Heart right ventricle (tissue), 16 donors: ENCODE measurements around the gene PELI3. TPM values are rescaled to one million over a fixed set of nuclear protein-coding genes. Genes with fewer than 3 reads are reported as not detected.

Experiments
- ATAC-seq, 8 donors: fragments of 200-7000 bp; cut with Tn5 transposase; one replicate each; pipeline ENCODE4 v1.9.1; 2020; ENCODE audit warnings: mild to moderate bottlenecking in 8 of 8, moderate library complexity in 8 of 8, moderate number of reproducible peaks in 1 of 8
- DNase-seq, 2 donors: peaks; one replicate each; pipeline ENCODE4 v3.0.0-alpha.2; 2020
- H3K27ac ChIP-seq, 10 donors: fragments of 200-600 bp; sonication (generic) in 2 of 10; one replicate each; pipeline versions ENCODE4 v1.5.0 to v1.8.0; 2020 to 2022; ENCODE audit warnings: mild to moderate bottlenecking in 3 of 10
- H3K27me3 ChIP-seq, 7 donors: fragments of 200-600 bp; one replicate each; pipeline ENCODE4 v1.8.0; 2021 to 2022; ENCODE audit warnings: mild to moderate bottlenecking in 2 of 7
- H3K36me3 ChIP-seq, 9 donors: fragments of 200-600 bp; sonication (generic) in 1 of 9; one replicate each; pipeline versions ENCODE4 v1.5.0 to v1.8.0; 2020 to 2022; ENCODE audit warnings: mild to moderate bottlenecking in 2 of 9
- H3K4me1 ChIP-seq, 9 donors: fragments of 200-600 bp; sonication (generic) in 1 of 9; one replicate each; pipeline versions ENCODE4 v1.5.0 to v1.8.0; 2020 to 2022; ENCODE audit warnings: mild to moderate bottlenecking in 4 of 9
- H3K4me3 ChIP-seq, 10 donors: fragments of 200-600 bp; sonication (generic) in 2 of 10; one replicate each; pipeline versions ENCODE4 v1.5.0 to v1.8.0; 2020 to 2022; ENCODE audit warnings: mild to moderate bottlenecking in 7 of 10, moderate library complexity in 2 of 10
- H3K9me3 ChIP-seq, 11 donors: fragments of 200-600 bp in 10 of 11; sonication (generic) in 2 of 11; one replicate each; pipeline versions ENCODE4 v1.5.0 to v1.8.0; 2013 to 2022; ENCODE audit warnings: mild to moderate bottlenecking in 2 of 11, control low read depth in 1 of 11, moderate library complexity in 1 of 11
- CTCF ChIP-seq, 9 donors: fragments of 200-600 bp; sonication (generic) in 2 of 9; IDR thresholded peaks; one replicate each; pipeline versions ENCODE4 v1.5.0 to v1.8.0; 2021 to 2022; ENCODE audit warnings: antibody characterized with exemption in 9 of 9, mild to moderate bottlenecking in 5 of 9, moderate library complexity in 1 of 9
- WGBS, 2 donors: extraction: QIAGEN DNeasy Blood & Tissue Kit; methylation state at CpG; one replicate each; pipeline ENCODE4 v1.1.7; 2013; ENCODE audit warnings: inconsistent platforms in 1 of 2; 5-methylcytosine and 5-hydroxymethylcytosine counted together
- intact Hi-C, 10 donors: fragments of 100-400 bp; cut with DNase I; formaldehyde crosslinking; loops; one replicate each; pipeline versions ENCODE4 v1.11.1 to v1.14.2; 2022
- polyA plus RNA-seq, 2 donors: library from polyadenylated mRNA; stranded (reverse); fragments of 200-250 nt; gene quantifications; one replicate each; pipeline ENCODE4 v1.2.3, GENCODE V29; 2013
- total RNA-seq, 10 donors: library from RNA; stranded (reverse); fragmentation: NEBNext Ultra II Directional in 3 of 10; extraction: Animal tissue kit (Norgen Biotek cat#: 25700) in 3 of 10; gene quantifications; one replicate each; pipeline versions ENCODE4 v1.2.1 to v1.2.4, GENCODE V29; 2021 to 2023
- donor health status: Arrhythmogenic right ventricular cardiomyopathy.
- donor health status: ischemic (EF 13 %, LVEDD 7.1; RV severe dilation, severe dysfunction).
- donor health status: healthy with polysubstance abuse.
- donor health status: DM: no; HTN: yes; CAD: no.
- donor health status: DM: no; HTN: no; CAD: no.
- donor health status: ischemic (EF 25% LVEDD 6.9; RV normal size, moderate dysfunction).
- donor health status: ischemic (EF 25% LVEDD 5.7; RV mildly dilated, moderate dysfunction).
- donor health status: healthy.
- donor health status: DM: yes; HTN: yes; CAD: no.
- donor health status: Ischemic cardiomyopathy.
- donor health status: ischemic (EF 35%, LVEDD 5.7; RV mildly dilated, moderate dysfunction).
- donor health status: nonischemic (EF 11% LVEDD 7.7; RV severe dilation, severe dysfunction).
- donor health status: DM: yes; HTN: yes; CAD: no.
- donor health status: PGD.
- donor health status: ischemic (EF 29% LVEDD 5.4; RV normal size, mild dysfunction).
- donor health status: nonischemic (EF 23%, LVEDD 6.1; RV moderate dilation, normal function).

The PELI3 gene
- total and polyA plus RNA-seq, 12 donors, result 3.5 to 10.9 (median 6.5) TPM

GRCh38 chr11:66479394-66480116, 12.8 kb downstream of the PELI3 start:
- TF ChIP-seq CTCF (IDR thresholded peaks at IDR 0.05), result no peak
- no peaks in the 10 kb centered on the region for H3K27me3 ChIP-seq
- DNase-seq (peak; percentile 40 to 47), ATAC-seq (peak; percentile 23 to 53 (median 33))
- peak overlapping the region; percentile 67 to 96 (median 92) for H3K27ac ChIP-seq
- intact Hi-C loops, result loop anchor here in 2 of 10 donors (2.0 to 5.0 kb wide), 2 partner anchors 71 to 72 kb away; no protein-coding TSS in a partner anchor
- no peaks in the 10 kb centered on the region for H3K9me3 ChIP-seq
- peak overlapping the region; percentile 68 to 98 (median 77) for H3K4me3 ChIP-seq
- H3K36me3 ChIP-seq, result peaks cover 0 to 43% (median 0%) of the 10 kb centered on the region in 9 donors
- 1 to 3% methylated on average over 34 of the region's 34 CpGs for WGBS, 2 donors
- peaks cover 0 to 22% (median 17%) of the 10 kb centered on the region in 9 donors for H3K4me1 ChIP-seq

- peak; percentile 97 to 98 for DNase-seq
- peaks cover 0 to 22% (median 17%) of the 10 kb centered on the region in 9 donors for H3K4me1 ChIP-seq
- intact Hi-C loops, result no loop called here
- peak; percentile 96 to 98 (median 98) for ATAC-seq
- WGBS, 2 donors, result 1% methylated on average over 60 to 62 of the region's 62 CpGs
- no peaks in the 10 kb centered on the region for H3K27me3 ChIP-seq
- H3K27ac ChIP-seq, result peak within 1 kb of the TSS; percentile 67 to 96 (median 92)
- no peak for TF ChIP-seq CTCF (IDR thresholded peaks at IDR 0.05)
- H3K4me3 ChIP-seq, result peak within 1 kb of the TSS; percentile 68 to 98 (median 77)
- peaks cover 0 to 39% (median 0%) of the 10 kb centered on the region in 9 donors for H3K36me3 ChIP-seq
- no peaks in the 10 kb centered on the region for H3K9me3 ChIP-seq
Observed at GRCh38 chr11:66480117-66480938, 13.6 kb downstream of the PELI3 start, which contains the start of gene DPP3. Gene DPP3 (plus strand): TSS chr11:66480434. CDS start chr11:66482201, 1,767 bp downstream.

DNA sequence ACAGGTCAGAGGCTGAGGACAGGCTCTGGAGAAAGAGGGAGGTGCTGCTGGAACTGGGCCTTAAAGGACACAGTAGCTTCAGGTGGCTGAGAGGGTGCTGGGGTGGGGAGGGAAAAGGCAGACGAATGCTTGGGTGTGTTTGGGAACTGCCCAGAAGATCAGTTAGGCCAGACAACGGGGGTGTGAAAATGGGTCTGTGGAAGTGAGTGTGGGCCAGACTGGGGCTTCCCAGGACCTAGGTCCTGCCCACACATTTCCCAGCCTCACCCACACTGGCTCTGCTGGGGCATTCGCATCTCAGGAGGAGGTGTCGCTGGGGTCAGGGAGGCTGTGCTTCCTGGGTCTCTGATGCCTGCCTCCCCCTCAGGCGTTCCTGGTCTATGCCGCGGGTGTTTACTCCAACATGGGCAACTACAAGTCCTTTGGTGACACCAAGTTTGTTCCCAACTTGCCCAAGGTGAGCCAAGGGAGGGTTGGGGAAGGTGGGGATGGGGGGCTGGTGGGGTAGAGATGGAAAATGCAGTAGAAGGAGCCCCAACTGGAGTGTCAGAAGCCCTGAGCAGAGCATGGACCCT, 18.2 kb downstream of the PELI3 start:
- Histone ChIP-seq H3K9me3 (no peaks in the 10 kb centered on the region), H3K36me3 (peaks cover 0 to 70% (median 0%) of the 10 kb centered on the region in 9 donors), H3K27ac (no peak overlapping the region), H3K4me3 (no peak overlapping the region), H3K4me1 (peaks cover 0 to 9% (median 7%) of the 10 kb centered on the region in 9 donors), H3K27me3 (no peaks in the 10 kb centered on the region)
- DNase-seq (no peak), ATAC-seq (no peak)
- WGBS, 2 donors, result 86 to 92% methylated on average over 7 of the region's 7 CpGs
- intact Hi-C loops, result no loop called here
- TF ChIP-seq CTCF (IDR thresholded peaks at IDR 0.05), result no peak

DNA sequence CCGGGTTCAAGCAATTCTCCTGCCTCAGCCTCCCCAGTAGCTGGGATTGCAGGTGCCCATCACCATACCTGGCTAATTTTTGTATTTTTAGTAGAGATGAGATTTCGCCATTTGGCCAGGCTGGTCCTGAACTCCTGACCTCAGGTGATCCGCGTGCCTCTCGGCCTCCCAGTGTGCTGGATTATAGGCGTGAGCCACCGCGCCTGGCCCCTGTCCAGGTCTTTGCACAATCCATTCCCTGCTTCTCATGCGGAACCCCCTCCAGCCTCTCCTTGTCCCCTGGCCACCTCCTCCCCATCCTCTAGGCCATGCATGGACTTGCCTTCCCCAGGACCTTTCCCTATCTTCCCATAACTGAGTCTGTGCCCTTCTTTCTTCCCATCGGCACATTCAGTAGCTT, 22.3 kb downstream of the PELI3 start:
- Histone ChIP-seq H3K27me3 (no peaks in the 10 kb centered on the region), H3K36me3 (peaks cover 0 to 89% (median 0%) of the 10 kb centered on the region in 9 donors), H3K27ac (no peak overlapping the region), H3K9me3 (no peaks in the 10 kb centered on the region), H3K4me1 (no peaks in the 10 kb centered on the region), H3K4me3 (no peak overlapping the region)
- 93% methylated on average over 10 of the region's 10 CpGs for WGBS, 2 donors
- no peak for ATAC-seq
- intact Hi-C loops, result no loop called here
- TF ChIP-seq CTCF (IDR thresholded peaks at IDR 0.05), result no peak
- DNase-seq, result no peak
